H1 (cell line): ENCODE data around the gene ATMIN. TPM values are rescaled to one million over a fixed set of nuclear protein-coding genes. Genes with fewer than 3 reads are reported as not detected.

ENCODE experiments used
- CTCF ChIA-PET: fragments of 300-600 bp; sonication (Branson Sonifier 250); formaldehyde crosslinking; loops from one replicate; lab custom pipeline; 2021; ENCODE audit not compliant: partially characterized antibody; lab: Charles Lee
- POLR2A ChIA-PET: fragments of 300-600 bp; sonication (Branson Sonifier 250); formaldehyde crosslinking; loops from one replicate; lab custom pipeline; 2021; ENCODE audit warnings: inconsistent platforms; ENCODE audit not compliant: partially characterized antibody; lab: Charles Lee
- DNase-seq, 2 experiments: peaks; one replicate each; pipeline versions ENCODE4 v3.0.0 to v3.0.0-alpha.2; 2010 to 2022; ENCODE audit warnings: low spot score in 2 of 2, low read depth in 1 of 2, mixed read lengths in 1 of 2
- FAIRE-seq: peaks from 2 replicates; lab custom pipeline; 2011; peaks lifted over from hg19 to GRCh38; lab: Jason Lieb, UNC
- H2AFZ ChIP-seq: 2 replicates; pipeline ENCODE4 v1.8.1; 2012; ENCODE audit warnings: low read length, inconsistent platforms
- H2AK5ac ChIP-seq: 2 replicates; pipeline ENCODE4 v1.6.1; 2013; ENCODE audit warnings: low read depth, low read length
- H2BK120ac ChIP-seq: replicated peaks from 2 replicates; pipeline ENCODE3; 2013; ENCODE audit warnings: low read depth, low read length, inconsistent platforms
- H2BK12ac ChIP-seq: 2 replicates; pipeline ENCODE4 v1.6.1; 2013; ENCODE audit warnings: low read depth, low read length
- H2BK15ac ChIP-seq: 2 replicates; pipeline ENCODE4 v1.6.1; 2013; ENCODE audit warnings: low read length
- H2BK20ac ChIP-seq: 2 replicates; pipeline ENCODE4 v1.6.1; 2013; ENCODE audit warnings: low read length
- H2BK5ac ChIP-seq: 2 replicates; pipeline ENCODE4 v1.6.1; 2013; ENCODE audit warnings: low read depth, low read length
- H3K14ac ChIP-seq: 2 replicates; pipeline ENCODE4 v1.6.1; 2013; ENCODE audit warnings: inconsistent platforms; ENCODE audit not compliant: insufficient read length
- H3K18ac ChIP-seq: 2 replicates; pipeline ENCODE4 v1.6.1; 2013; ENCODE audit warnings: low read length; ENCODE audit errors: extremely low read depth
- H3K23ac ChIP-seq: 2 replicates; pipeline ENCODE4 v1.6.1; 2013; ENCODE audit warnings: inconsistent platforms; ENCODE audit not compliant: insufficient read length
- H3K23me2 ChIP-seq: 2 replicates; pipeline ENCODE4 v1.6.1; 2013; ENCODE audit warnings: low read depth, low read length
- H3K27ac ChIP-seq: 2 replicates; pipeline ENCODE4 v1.6.1; 2011; ENCODE audit warnings: low read depth, low read length, inconsistent platforms
- H3K27me3 ChIP-seq, 4 experiments: replicated peaks in 1 of 4; 1 replicate in 1 of 4; 2 replicates in 3 of 4; pipeline versions ENCODE4 v1.6.1 to v1.8.1; 2011 to 2013; ENCODE audit warnings: low read length in 3 of 4, mild to moderate bottlenecking in 3 of 4, inconsistent platforms in 2 of 4, mixed read lengths in 2 of 4, moderate library complexity in 1 of 4; ENCODE audit not compliant: control insufficient read depth in 3 of 4, insufficient read depth in 3 of 4; ENCODE audit errors: extremely low read depth in 1 of 4
- H3K36me3 ChIP-seq, 4 experiments: 2 replicates each; pipeline versions ENCODE4 v1.6.1 to v1.8.1; 2011 to 2013; ENCODE audit warnings: mild to moderate bottlenecking in 4 of 4, low read length in 3 of 4, moderate library complexity in 2 of 4, control low read depth in 1 of 4, inconsistent platforms in 1 of 4; ENCODE audit not compliant: insufficient read depth in 4 of 4, control insufficient read depth in 2 of 4
- H3K4ac ChIP-seq: replicated peaks from 2 replicates; pipeline ENCODE3; 2013; ENCODE audit warnings: low read length, low read depth, mixed read lengths, inconsistent platforms; ENCODE audit not compliant: insufficient read length
- H3K4me1 ChIP-seq, 4 experiments: replicated peaks in 1 of 4; 1 replicate in 1 of 4; 2 replicates in 3 of 4; pipeline versions ENCODE4 v1.6.1 to v1.8.1; 2011 to 2013; ENCODE audit warnings: low read length in 3 of 4, inconsistent platforms in 2 of 4, mixed read lengths in 1 of 4; ENCODE audit not compliant: insufficient read depth in 4 of 4, control insufficient read depth in 3 of 4
- H3K4me2 ChIP-seq, 2 experiments: 2 replicates each; pipeline versions ENCODE4 v1.6.1 to v1.8.1; 2011 to 2013; ENCODE audit warnings: low read depth in 2 of 2, low read length in 2 of 2, control low read depth in 1 of 2, inconsistent platforms in 1 of 2, mild to moderate bottlenecking in 1 of 2; ENCODE audit not compliant: insufficient read depth in 1 of 2
- H3K4me3 ChIP-seq, 4 experiments: fragments of 200-600, 300-600 bp in 1 of 4; sonication (generic), shearing (Covaris generic), sonication (Bioruptor Twin) in 1 of 4; 2 replicates each; pipeline versions ENCODE4 v1.5.1 to v1.8.1; 2011 to 2016; ENCODE audit warnings: low read length in 4 of 4, low read depth in 3 of 4, control low read depth in 2 of 4, inconsistent platforms in 2 of 4, mild to moderate bottlenecking in 2 of 4, mixed read lengths in 1 of 4, moderate library complexity in 1 of 4; ENCODE audit not compliant: insufficient read depth in 2 of 4; ENCODE audit errors: extremely low read depth in 1 of 4
- H3K56ac ChIP-seq: replicated peaks from 2 replicates; pipeline ENCODE3; 2013; ENCODE audit warnings: low read depth, mild to moderate bottlenecking, mixed read lengths, low read length, inconsistent platforms; ENCODE audit not compliant: insufficient read length
- H3K79me1 ChIP-seq: 2 replicates; pipeline ENCODE4 v1.6.1; 2013; ENCODE audit warnings: low read depth, low read length, control low read depth
- H3K79me2 ChIP-seq, 2 experiments: 2 replicates each; pipeline versions ENCODE4 v1.6.1 to v1.8.1; 2012 to 2013; ENCODE audit warnings: low read length in 2 of 2, mild to moderate bottlenecking in 2 of 2, inconsistent platforms in 1 of 2; ENCODE audit not compliant: insufficient read depth in 2 of 2, control insufficient read depth in 1 of 2
- H3K9ac ChIP-seq, 4 experiments: replicated peaks in 1 of 4; 1 replicate in 1 of 4; 2 replicates in 3 of 4; pipeline versions ENCODE4 v1.6.1 to v1.8.1; 2011 to 2013; ENCODE audit warnings: low read depth in 3 of 4, low read length in 3 of 4, control low read depth in 2 of 4, mild to moderate bottlenecking in 2 of 4, moderate library complexity in 2 of 4, inconsistent platforms in 1 of 4; ENCODE audit errors: extremely low read depth in 1 of 4
- H3K9me3 ChIP-seq, 2 experiments: 2 replicates each; pipeline versions ENCODE4 v1.6.1 to v1.8.1; 2012 to 2013; ENCODE audit warnings: mild to moderate bottlenecking in 2 of 2, moderate library complexity in 2 of 2, control low read depth in 1 of 2, inconsistent platforms in 1 of 2, low read depth in 1 of 2, low read length in 1 of 2, mixed read lengths in 1 of 2; ENCODE audit not compliant: insufficient read depth in 2 of 2
- H4K20me1 ChIP-seq, 2 experiments: replicated peaks in 1 of 2; 2 replicates each; pipeline versions ENCODE3 to v1.8.1; 2011 to 2013; ENCODE audit warnings: inconsistent platforms in 2 of 2, low read length in 2 of 2, mild to moderate bottlenecking in 1 of 2; ENCODE audit not compliant: insufficient read depth in 2 of 2, control insufficient read depth in 1 of 2
- H4K5ac ChIP-seq: 2 replicates; pipeline ENCODE4 v1.6.1; 2013; ENCODE audit warnings: low read length, low read depth, mixed read lengths, inconsistent platforms; ENCODE audit not compliant: insufficient read length
- H4K8ac ChIP-seq: 2 replicates; pipeline ENCODE4 v1.8.0; 2013; ENCODE audit warnings: mild to moderate bottlenecking, moderate library complexity, low read length, inconsistent platforms; ENCODE audit not compliant: insufficient read depth; ENCODE audit errors: extremely low read depth
- H4K91ac ChIP-seq: replicated peaks from 2 replicates; pipeline ENCODE3; 2013; ENCODE audit warnings: low read length, mixed read lengths, inconsistent platforms; ENCODE audit not compliant: insufficient read length
- CBX8 ChIP-seq: fragments of 300-800, 300-1000 bp; sonication (generic); IDR thresholded peaks from 2 replicates; pipeline ENCODE4 v1.7.1; 2016; ENCODE audit warnings: low read depth, low read length, borderline replicate concordance
- CHD2 ChIP-seq: IDR thresholded peaks from 2 replicates; pipeline ENCODE4 v1.6.1; 2012; ENCODE audit warnings: low read length, improper control_type of control experiment
- EZH2 ChIP-seq: fragments of 200-600 bp; sonication (generic); IDR thresholded peaks from 2 replicates; pipeline ENCODE4 v1.7.1; 2012; ENCODE audit warnings: low read depth, mild to moderate bottlenecking, moderate library complexity, low read length, inconsistent platforms; ENCODE audit not compliant: severe bottlenecking
- JUND ChIP-seq: IDR thresholded peaks from 2 replicates; pipeline ENCODE4 v1.6.1; 2011; ENCODE audit warnings: mild to moderate bottlenecking, improper control_type of control experiment, low read length
- RBBP5 ChIP-seq: IDR thresholded peaks from 2 replicates; pipeline ENCODE4 v1.7.1; 2012; ENCODE audit warnings: low read depth, mild to moderate bottlenecking, inconsistent platforms, low read length, moderate library complexity, borderline replicate concordance
- SAP30 ChIP-seq: fragments of 300-600 bp; sonication (generic); IDR thresholded peaks from 2 replicates; pipeline ENCODE4 v1.7.1; 2012; ENCODE audit warnings: low read length, moderate library complexity, mild to moderate bottlenecking, inconsistent platforms; ENCODE audit not compliant: insufficient read depth, insufficient replicate concordance
- SP1 ChIP-seq: IDR thresholded peaks from 2 replicates; pipeline ENCODE4 v1.6.1; 2011; ENCODE audit warnings: low read depth, low read length
- SP2 ChIP-seq: IDR thresholded peaks from 2 replicates; pipeline ENCODE4 v1.6.1; 2012; ENCODE audit warnings: mild to moderate bottlenecking, low read length, inconsistent platforms
- TEAD4 ChIP-seq: IDR thresholded peaks from 2 replicates; pipeline ENCODE4 v1.6.1; 2012; ENCODE audit warnings: low read depth, low read length, inconsistent platforms, mixed read lengths
- WGBS, 2 experiments: shearing (Covaris generic) in 1 of 2; methylation state at CpG; one replicate each; pipeline versions ENCODE4 v1.1.6 to v1.1.7; 2013 to 2015; ENCODE audit warnings: low lambda C conversion rate in 2 of 2, mixed read lengths in 2 of 2, inconsistent platforms in 1 of 2, low coverage in 1 of 2, missing lambda C conversion rate in 1 of 2; ENCODE audit not compliant: insufficient replicate concordance in 2 of 2, insufficient coverage in 1 of 2, insufficient read length in 1 of 2; ENCODE audit errors: extremely low coverage in 1 of 2, missing lambda C conversion rate in 1 of 2; 5-methylcytosine and 5-hydroxymethylcytosine counted together
- polyA plus RNA-seq, 7 experiments: library from polyadenylated mRNA; depleted of rRNA in 3 of 7; stranded (reverse) in 5 of 7; unstranded in 2 of 7; fragments of >200 nt in 5 of 7; fragments of 200-250 nt in 2 of 7; gene quantifications; 1 replicate in 5 of 7; 2 replicates in 1 of 7; 4 replicates in 1 of 7; pipeline versions ENCODE4 v1.2.1 to v1.2.3, GENCODE V29; 2011 to 2013; ENCODE audit warnings: missing spikeins in 2 of 7, mixed read lengths in 2 of 7
- total RNA-seq: library from RNA; stranded (reverse); fragmentation: NEBNext Ultra II Directional; extraction: Animal tissue kit (Norgen Biotek cat#: 25700); gene quantifications from 2 replicates; pipeline ENCODE4 v1.2.1, GENCODE V29; 2021
- TF ChIP-seq, protein P1 (sequence below): IDR thresholded peaks from 2 replicates; pipeline ENCODE4 v1.6.1; 2012; ENCODE audit warnings: inconsistent platforms
- TF ChIP-seq, protein P2 (sequence below): IDR thresholded peaks from 2 replicates; pipeline ENCODE4 v1.6.1; 2012; ENCODE audit warnings: low read length, inconsistent platforms

The ATMIN gene
- total and polyA plus RNA-seq, 2 of the 8 experiments (the other 6 are each of a cell fraction or from before 2014, with no cell fraction given) = 34.8 to 59.8 TPM

DNA sequence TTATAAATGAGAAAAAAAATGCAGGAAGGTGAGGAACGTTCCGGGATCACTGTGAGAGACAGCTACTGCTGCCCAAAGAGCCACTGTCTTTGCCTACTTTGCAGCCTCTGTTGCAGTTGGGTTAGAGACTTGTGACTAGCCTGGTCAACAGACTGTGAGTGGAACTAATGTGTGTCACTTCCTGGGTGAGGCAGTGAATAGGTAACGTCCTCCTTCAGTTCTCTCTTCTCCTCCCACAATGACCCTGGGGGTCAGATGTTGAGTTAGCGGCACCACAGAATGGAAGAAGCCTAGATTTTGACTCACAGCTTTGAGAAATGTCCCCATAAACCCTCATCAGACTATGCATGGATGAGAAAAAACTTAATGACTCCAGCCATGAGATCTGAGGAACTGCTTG, 36.2 kb downstream of the ATMIN start:
- Histone ChIP-seq H2BK120ac (no peak overlapping the region), H3K4me2 (no peak overlapping the region), H3K36me3 (no peaks in the 10 kb centered on the region), H3K4me1 (peaks cover 0 to 2% (median 0%) of the 10 kb centered on the region in 4 experiments; a peak in 3 of 7 replicates), H3K4me3 (no peak overlapping the region), H2BK5ac (no peak overlapping the region), H3K27me3 (no peaks in the 10 kb centered on the region), H3K79me2 (no peaks in the 10 kb centered on the region), H3K79me1 (no peaks in the 10 kb centered on the region), H2BK12ac (no peak overlapping the region), H2BK15ac (no peak overlapping the region), H3K18ac (no peak overlapping the region), H3K14ac (no peak overlapping the region), H4K5ac (no peak overlapping the region), H4K20me1 (no peaks in the 10 kb centered on the region), H4K8ac (no peak overlapping the region), H3K27ac (no peak overlapping the region), H3K56ac (no peak overlapping the region), H2AK5ac (no peak overlapping the region), H4K91ac (no peak overlapping the region), H2AFZ (no peak overlapping the region), H2BK20ac (no peak overlapping the region), H3K4ac (no peak overlapping the region), H3K9ac (no peak overlapping the region), H3K9me3 (no peaks in the 10 kb centered on the region), H3K23me2 (peaks cover under 1% of the 10 kb centered on the region; the same call in 1 of the 2 replicates), H3K23ac (no peak overlapping the region)
- ChIA-PET POLR2A (interaction anchor here (0.6 kb wide), 1 partner anchor 35 kb away, joined by 3 read pairs; no protein-coding TSS in a partner anchor), CTCF (interaction anchor here (0.7 to 1.0 kb wide), 3 partner anchors 10 to 250 kb away, joined by 3 read pairs; no protein-coding TSS in a partner anchor)
- FAIRE-seq (no peak), DNase-seq (no peak)
- 87% methylated on average over 4 of the region's 4 CpGs; no CpG with 5 or more reads in 1 of the 2 experiments for WGBS, 2 experiments
- TF ChIP-seq SP2 (no peak), RBBP5 (no peak), JUND (no peak), EZH2 (no peak), CHD2 (no peak), CBX8 (no peak), SP1 (no peak), SAP30 (no peak), TEAD4 (no peak)
- TF ChIP-seq, protein P1, sequence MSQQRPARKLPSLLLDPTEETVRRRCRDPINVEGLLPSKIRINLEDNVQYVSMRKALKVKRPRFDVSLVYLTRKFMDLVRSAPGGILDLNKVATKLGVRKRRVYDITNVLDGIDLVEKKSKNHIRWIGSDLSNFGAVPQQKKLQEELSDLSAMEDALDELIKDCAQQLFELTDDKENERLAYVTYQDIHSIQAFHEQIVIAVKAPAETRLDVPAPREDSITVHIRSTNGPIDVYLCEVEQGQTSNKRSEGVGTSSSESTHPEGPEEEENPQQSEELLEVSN = no peak
- TF ChIP-seq, protein P2, sequence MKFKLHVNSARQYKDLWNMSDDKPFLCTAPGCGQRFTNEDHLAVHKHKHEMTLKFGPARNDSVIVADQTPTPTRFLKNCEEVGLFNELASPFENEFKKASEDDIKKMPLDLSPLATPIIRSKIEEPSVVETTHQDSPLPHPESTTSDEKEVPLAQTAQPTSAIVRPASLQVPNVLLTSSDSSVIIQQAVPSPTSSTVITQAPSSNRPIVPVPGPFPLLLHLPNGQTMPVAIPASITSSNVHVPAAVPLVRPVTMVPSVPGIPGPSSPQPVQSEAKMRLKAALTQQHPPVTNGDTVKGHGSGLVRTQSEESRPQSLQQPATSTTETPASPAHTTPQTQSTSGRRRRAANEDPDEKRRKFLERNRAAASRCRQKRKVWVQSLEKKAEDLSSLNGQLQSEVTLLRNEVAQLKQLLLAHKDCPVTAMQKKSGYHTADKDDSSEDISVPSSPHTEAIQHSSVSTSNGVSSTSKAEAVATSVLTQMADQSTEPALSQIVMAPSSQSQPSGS = no peak
